Measurements from ENCODE around the gene ATF2.

ATF2 gene

DNA sequence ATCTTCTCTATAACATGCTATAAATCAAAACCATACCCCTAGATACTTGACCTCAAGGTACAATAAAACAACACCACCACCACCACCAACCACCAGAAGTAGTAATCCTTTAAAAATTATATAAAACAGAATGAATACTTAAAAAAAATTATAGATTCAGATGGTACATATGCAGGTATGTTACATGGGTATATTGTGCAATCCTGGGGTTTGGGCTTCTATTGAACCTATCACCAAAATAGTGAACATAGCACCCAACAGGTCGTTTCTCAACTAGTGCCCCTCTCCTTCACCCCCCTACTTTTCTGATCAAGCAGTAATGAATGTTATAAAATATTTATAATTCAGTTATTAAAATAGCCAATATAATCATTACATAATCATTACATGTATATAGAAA lies 91.7 kb downstream of the ATF2 start:
- no peak overlapping the region for H3K9ac ChIP-seq (ENCODE audit: low read length)
- no peaks in the 10 kb centered on the region for H4K20me1 ChIP-seq (ENCODE audit: low read depth, low read length)
- no peaks in the 10 kb centered on the region for H3K27me3 ChIP-seq (ENCODE audit: low read length)
- peaks cover 42% of the 10 kb centered on the region for H3K36me3 ChIP-seq (ENCODE audit: low read length)
- H3F3A ChIP-seq (ENCODE audit: insufficient read depth): peaks cover 3% of the 10 kb centered on the region; the same call in 1 of the 2 replicates
- no peaks in the 10 kb centered on the region for H3K9me2 ChIP-seq (replicated peaks; ENCODE audit: insufficient read depth, low read length)
- no peak overlapping the region for H3K27ac ChIP-seq (ENCODE audit: low read depth, low read length)
- H2AFZ ChIP-seq (ENCODE audit: low read depth, low read length, severe bottlenecking): no peak overlapping the region
- no peak overlapping the region for H3K4me3 ChIP-seq (ENCODE audit: insufficient read depth, low read length, poor library complexity, severe bottlenecking)
- no peak overlapping the region for H3K4me2 ChIP-seq (ENCODE audit: low read depth, low read length, poor library complexity, severe bottlenecking)
- no peak for TF ChIP-seq EZH2phosphoT487 (conservative IDR thresholded peaks at IDR 0.05; ENCODE audit: low read length)
- TF ChIP-seq, protein P1, sequence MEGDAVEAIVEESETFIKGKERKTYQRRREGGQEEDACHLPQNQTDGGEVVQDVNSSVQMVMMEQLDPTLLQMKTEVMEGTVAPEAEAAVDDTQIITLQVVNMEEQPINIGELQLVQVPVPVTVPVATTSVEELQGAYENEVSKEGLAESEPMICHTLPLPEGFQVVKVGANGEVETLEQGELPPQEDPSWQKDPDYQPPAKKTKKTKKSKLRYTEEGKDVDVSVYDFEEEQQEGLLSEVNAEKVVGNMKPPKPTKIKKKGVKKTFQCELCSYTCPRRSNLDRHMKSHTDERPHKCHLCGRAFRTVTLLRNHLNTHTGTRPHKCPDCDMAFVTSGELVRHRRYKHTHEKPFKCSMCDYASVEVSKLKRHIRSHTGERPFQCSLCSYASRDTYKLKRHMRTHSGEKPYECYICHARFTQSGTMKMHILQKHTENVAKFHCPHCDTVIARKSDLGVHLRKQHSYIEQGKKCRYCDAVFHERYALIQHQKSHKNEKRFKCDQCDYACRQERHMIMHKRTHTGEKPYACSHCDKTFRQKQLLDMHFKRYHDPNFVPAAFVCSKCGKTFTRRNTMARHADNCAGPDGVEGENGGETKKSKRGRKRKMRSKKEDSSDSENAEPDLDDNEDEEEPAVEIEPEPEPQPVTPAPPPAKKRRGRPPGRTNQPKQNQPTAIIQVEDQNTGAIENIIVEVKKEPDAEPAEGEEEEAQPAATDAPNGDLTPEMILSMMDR (IDR thresholded peaks at IDR 0.05; ENCODE audit: insufficient read depth, low read length, poor library complexity, severe bottlenecking): no peak
- H3K79me2 ChIP-seq (ENCODE audit: insufficient read depth, low read length): no peaks in the 10 kb centered on the region
- no peaks in the 10 kb centered on the region for H3K9me3 ChIP-seq (ENCODE audit: insufficient read depth, low read length)

DNA sequence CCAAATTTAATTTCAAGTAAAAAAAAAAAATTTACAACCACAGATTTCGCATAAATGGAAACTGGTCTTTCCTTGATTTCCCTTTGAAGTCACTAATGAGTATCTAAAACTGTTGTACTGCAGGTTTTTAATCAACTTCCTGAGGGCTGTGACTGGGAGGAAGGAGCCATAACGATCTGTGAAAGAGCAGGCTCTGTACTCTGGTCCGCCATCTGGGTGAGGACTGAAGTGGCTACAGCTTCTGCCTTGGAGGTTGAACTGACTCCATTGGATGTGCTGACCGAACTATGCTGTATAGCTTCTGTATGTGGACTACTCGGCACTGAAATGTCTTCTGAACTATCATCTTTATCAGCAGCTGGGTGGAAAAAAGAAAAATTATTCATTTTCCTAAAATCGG lies 93.5 kb downstream of the ATF2 start:
- H3K36me3 ChIP-seq (ENCODE audit: low read length): peaks cover 30% of the 10 kb centered on the region

DNA sequence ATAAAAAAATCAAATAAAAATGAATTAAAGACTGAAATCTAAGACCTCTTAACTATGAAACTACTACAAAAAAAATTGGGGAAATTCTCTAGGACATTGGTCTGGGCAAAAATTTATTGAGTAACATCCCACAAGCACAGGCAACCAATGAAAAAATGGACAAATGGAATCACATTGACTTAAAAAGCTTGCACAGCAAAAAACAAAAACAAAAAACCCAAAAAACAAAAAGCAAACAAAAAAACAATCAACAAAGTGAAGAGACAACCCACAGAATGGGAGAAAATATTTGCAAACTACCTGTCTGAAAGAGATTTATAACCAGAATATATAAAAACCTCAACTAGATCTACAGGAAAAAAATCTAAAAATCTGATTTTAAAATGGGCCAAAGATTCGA lies 99.5 kb downstream of the ATF2 start:
- no peaks in the 10 kb centered on the region for H3K27me3 ChIP-seq (ENCODE audit: low read length)

More for the DNA sequence above, 93.5 kb downstream of the ATF2 start:
- H3K9ac ChIP-seq (ENCODE audit: low read length): no peak overlapping the region
- H3F3A ChIP-seq (ENCODE audit: insufficient read depth): 0 out of 2 replicates have a peak, but pooled peaks cover 3% of the 10 kb centered on the region
- H2AFZ ChIP-seq (ENCODE audit: low read depth, low read length, severe bottlenecking): no peak overlapping the region
- H3K79me2 ChIP-seq (ENCODE audit: insufficient read depth, low read length): no peaks in the 10 kb centered on the region
- H3K9me2 ChIP-seq (replicated peaks; ENCODE audit: insufficient read depth, low read length): no peaks in the 10 kb centered on the region
- H4K20me1 ChIP-seq (ENCODE audit: low read depth, low read length): no peaks in the 10 kb centered on the region
- H3K27ac ChIP-seq (ENCODE audit: low read depth, low read length): no peak overlapping the region
- no peaks in the 10 kb centered on the region for H3K27me3 ChIP-seq (ENCODE audit: low read length)
- no peak overlapping the region for H3K4me3 ChIP-seq (ENCODE audit: insufficient read depth, low read length, poor library complexity, severe bottlenecking)
- no peaks in the 10 kb centered on the region for H3K9me3 ChIP-seq (ENCODE audit: insufficient read depth, low read length)
- H3K4me2 ChIP-seq (ENCODE audit: low read depth, low read length, poor library complexity, severe bottlenecking): no peak overlapping the region
- TF ChIP-seq, protein P1 (IDR thresholded peaks at IDR 0.05; ENCODE audit: insufficient read depth, low read length, poor library complexity, severe bottlenecking): no peak
- no peak for TF ChIP-seq EZH2phosphoT487 (conservative IDR thresholded peaks at IDR 0.05; ENCODE audit: low read length)

More for the DNA sequence above, 99.5 kb downstream of the ATF2 start:
- TF ChIP-seq, protein P1 (IDR thresholded peaks at IDR 0.05; ENCODE audit: insufficient read depth, low read length, poor library complexity, severe bottlenecking): no peak
- H2AFZ ChIP-seq (ENCODE audit: low read depth, low read length, severe bottlenecking): no peak overlapping the region
- no peak overlapping the region for H3K27ac ChIP-seq (ENCODE audit: low read depth, low read length)
- no peaks in the 10 kb centered on the region for H3K9me2 ChIP-seq (replicated peaks; ENCODE audit: insufficient read depth, low read length)
- H3F3A ChIP-seq (ENCODE audit: insufficient read depth): 0 out of 2 replicates have a peak, but pooled peaks cover 2% of the 10 kb centered on the region
- peaks cover 13% of the 10 kb centered on the region for H3K36me3 ChIP-seq (ENCODE audit: low read length)
- H3K4me3 ChIP-seq (ENCODE audit: insufficient read depth, low read length, poor library complexity, severe bottlenecking): no peak overlapping the region
- no peaks in the 10 kb centered on the region for H3K79me2 ChIP-seq (ENCODE audit: insufficient read depth, low read length)
- H3K9me3 ChIP-seq (ENCODE audit: insufficient read depth, low read length): no peaks in the 10 kb centered on the region
- H3K9ac ChIP-seq (ENCODE audit: low read length): no peak overlapping the region
- no peaks in the 10 kb centered on the region for H4K20me1 ChIP-seq (ENCODE audit: low read depth, low read length)
- H3K4me2 ChIP-seq (ENCODE audit: low read depth, low read length, poor library complexity, severe bottlenecking): no peak overlapping the region

Data from SU-DHL-6 (cell line).